ENCODE measurements around the gene CYP26A1.

CYP26A1 gene

DNA sequence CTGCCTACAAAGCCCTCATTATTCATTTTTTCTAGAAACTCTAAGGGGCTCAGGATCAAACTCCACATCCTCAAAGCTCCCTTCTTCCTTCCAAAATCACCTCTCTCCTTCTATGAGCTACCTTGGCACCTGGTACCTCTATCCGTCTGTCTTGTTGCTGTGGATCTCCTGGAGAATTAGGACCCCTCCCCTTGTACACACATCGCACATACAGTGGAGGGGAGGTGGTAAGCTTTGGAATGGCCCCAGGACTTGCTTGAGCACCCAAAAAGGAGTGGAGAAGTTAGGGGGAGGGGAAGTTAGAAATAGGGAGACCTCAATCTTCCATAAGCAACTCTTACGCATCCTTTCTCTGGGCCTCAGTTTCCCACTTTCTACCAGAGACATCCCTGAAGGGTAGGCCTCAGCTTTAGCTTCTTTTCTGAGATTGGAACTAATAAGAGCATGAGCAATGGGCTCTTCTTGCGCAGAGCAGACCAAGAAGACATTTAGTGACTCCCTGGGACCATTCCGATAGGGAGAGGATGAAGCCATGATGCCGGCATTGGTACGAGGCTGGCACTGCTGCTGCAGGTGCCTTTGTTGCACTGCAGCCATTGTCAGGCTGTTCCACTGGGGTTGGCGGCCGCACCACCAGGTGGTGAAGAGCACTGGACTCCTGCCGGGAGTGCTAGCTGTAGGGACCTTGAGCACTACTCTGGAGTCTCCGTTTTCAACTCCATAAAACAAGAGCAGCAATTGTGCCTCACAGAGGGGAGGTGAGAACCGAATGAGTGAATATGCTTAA lies 8.6 kb upstream of the CYP26A1 start:
- DNase-seq = no peak

DNA sequence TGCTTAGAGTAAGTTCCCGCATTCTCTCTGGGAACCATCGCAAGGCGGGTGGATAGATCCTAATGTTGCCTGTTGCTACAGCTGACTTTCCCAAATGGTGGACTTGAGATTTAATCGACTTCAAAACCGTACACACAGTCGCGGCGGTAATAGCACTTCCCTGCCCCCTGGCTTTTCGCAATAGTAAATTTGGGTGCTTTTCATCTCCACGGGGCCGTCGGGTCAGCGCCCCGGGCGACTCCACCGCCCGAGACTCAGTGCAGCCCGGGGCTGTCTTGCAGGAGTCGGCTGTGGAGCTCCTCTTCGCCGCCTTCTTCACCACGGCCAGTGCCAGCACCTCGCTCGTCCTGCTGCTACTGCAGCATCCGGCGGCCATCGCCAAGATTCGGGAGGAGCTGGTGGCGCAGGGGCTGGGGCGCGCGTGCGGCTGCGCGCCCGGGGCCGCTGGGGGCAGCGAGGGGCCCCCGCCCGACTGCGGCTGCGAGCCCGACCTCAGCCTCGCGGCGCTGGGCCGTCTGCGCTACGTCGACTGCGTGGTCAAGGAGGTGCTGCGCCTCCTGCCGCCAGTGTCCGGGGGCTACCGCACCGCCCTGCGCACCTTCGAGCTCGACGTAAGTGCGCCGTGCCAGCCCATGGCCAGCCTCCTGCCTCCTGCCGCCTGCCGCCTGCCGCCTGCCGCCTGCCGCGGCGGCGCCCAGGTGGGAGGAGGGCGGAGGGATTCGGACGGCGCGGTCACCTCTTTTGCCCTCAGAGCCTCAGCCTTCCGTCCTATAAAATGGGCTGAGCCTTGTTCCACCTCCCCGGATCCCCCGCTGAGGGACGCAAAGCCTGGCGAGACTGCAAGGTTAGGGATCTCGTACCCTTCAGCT lies 7.8 kb upstream of the CYP26A1 start:
- DNase-seq = no peak

DNA sequence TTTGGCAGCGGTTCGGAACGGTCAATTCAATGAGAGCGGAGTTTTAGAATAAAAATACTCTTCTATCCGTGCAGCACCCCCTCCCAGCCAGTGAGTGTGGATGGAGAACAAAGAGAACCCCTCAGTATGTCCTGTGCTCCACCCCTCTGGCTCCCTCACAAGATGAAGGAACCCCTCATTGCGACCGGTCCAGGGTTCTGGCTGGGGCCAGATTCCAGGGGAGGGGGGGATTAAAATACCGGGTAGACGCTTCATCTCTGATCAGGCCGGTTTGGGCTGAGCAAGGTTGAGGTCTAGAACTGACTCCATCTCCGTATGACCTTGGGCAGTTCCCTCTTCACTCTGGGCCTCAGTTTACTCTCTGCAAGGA lies 7.2 kb upstream of the CYP26A1 start:
- no peak for DNase-seq

DNA sequence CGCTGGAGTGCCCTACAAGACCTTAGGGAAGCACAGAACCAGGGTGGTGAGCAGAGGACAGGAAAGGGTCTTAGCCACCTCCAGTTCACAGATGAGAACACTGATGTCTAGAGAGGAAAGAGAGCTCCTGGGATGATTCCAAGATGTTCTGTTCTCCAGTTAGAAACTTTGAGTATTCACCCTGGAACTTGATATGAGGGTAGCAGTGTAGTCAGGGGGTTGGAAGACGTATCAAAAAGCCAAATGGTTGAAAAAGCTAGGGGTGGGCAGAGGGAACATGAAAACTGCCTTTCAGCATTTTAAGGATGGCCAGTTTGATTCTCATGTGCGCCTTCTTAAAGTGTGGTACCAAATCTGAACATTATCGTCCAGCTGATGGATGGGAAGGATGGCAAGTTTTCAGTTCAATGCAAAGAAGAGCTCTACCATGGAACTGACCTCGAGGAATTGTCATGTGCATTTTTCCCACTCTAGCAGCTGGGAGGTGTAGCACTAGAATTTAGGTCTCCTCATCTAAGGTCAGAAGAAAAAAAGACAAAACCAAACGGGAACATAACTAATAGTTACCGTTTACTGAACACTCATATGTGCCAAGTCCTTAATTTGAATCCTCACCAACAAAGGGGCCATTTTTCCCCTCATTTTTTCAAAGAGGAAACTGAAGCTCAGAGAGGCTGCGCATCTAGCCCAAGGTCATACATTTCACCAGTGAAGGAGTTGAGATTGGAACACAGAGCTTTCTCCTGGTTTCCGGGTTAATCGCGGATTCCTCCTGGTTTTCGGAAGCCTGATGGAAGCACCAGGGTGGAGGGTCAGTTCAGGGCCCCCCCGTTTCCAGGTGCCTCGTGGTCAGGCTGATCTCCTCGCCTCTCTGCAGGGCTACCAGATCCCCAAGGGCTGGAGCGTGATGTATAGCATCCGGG lies 6.0 kb upstream of the CYP26A1 start:
- DNase-seq = no peak

DNA sequence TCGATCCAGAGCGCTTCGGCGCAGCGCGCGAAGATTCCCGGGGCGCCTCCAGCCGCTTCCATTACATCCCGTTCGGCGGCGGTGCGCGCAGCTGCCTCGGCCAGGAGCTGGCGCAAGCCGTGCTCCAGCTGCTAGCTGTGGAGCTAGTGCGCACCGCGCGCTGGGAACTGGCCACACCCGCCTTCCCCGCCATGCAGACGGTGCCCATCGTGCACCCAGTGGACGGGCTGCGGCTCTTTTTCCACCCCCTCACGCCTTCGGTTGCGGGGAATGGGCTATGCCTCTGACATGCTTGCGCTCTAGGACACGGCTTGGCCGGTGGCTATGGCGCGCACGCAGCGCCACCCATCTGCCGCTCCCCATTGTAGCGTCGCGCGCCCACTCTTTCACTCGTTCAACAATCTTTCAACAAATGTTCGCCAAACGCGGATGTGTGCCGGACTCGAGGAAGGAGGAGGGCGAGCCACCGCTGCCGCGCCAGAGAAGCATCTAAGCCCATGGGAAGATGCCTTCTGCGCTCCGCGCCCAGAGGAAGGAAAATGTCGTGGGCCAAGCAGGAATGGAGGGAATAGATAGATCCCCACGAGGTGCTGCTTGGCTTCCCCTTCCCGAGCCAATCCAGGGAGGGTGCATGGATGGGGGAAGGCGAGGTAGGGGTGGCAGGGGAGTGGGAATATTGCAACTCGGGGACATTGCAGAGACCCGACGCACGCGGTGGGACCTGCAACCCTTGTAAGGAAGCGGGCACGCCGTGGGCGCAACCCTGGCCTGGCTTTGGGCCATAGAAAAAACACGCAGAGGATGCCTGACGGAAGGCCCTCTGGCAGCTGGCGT lies 5.1 kb upstream of the CYP26A1 start:
- peak in 6 of 58 donors; percentile 15 to 31 (median 28) for DNase-seq

DNA sequence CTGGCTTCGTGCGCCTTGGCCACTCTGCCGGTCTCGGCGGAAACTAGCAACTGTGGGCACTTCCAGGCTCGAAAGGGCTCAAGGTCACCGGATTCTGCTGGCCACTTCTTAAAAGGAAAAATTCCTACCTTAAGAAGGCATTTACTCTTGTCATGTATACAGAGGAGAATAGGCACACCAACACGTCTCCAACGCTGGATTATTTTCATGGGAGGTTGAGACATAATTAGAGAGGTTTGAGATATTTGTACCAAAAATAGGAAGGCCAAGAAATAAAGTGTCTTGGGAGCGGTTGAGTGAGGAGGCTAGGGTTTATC lies 4.5 kb upstream of the CYP26A1 start:
- no peak for DNase-seq

DNA sequence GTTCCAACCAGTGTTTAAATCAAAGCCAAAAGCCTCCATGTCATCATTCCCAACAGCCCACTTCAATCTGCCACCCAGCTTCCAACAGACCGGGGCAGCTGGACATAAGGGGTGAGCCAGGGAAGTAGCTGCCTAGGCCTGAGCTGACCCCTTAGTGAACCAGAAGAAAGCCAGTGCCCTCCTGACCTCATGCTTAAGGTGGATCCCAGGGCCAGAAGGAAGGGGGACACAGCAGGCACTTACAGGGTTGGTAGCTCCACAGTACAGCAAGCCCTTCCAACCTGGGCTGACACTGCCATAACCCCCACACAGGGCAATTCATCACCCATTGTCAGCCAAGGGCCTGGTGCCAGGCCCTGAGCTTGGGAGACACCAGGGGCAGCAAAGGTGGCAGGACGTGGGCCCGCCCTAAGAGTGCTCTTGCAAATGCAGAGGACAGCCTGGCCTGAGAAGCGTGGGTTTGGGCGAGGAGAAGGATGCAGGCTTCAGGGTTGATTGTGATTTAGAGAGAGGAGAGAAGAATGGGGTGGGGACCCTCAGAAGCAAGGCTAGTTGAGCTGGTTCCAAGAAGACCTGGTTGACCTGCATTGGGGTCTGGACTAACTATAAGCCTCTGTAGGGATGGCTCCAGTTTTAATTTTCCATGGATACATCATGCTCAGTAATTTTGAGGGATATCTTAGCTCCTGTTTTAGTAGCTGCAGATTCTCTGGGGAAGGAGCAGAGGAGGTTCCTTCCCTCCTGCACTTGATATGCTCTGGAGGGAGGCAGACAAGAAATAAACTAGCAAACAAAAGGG lies 3.1 kb upstream of the CYP26A1 start:
- DNase-seq = no peak

DNA sequence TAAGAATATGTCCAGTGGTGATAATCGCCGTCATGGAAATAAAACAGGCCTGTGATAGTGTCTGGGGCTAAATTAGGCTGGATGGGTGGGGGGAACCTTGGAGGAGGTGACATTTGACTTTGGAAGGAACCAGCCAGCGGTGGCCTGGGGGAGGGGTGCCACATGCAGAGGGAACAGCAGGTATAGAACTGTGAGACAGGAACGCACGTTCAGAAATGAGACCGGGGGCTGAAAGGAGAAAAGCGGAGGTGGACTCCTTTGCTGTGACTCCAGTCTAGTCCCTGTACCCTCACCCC lies 2.6 kb upstream of the CYP26A1 start:
- no peak for DNase-seq

DNA sequence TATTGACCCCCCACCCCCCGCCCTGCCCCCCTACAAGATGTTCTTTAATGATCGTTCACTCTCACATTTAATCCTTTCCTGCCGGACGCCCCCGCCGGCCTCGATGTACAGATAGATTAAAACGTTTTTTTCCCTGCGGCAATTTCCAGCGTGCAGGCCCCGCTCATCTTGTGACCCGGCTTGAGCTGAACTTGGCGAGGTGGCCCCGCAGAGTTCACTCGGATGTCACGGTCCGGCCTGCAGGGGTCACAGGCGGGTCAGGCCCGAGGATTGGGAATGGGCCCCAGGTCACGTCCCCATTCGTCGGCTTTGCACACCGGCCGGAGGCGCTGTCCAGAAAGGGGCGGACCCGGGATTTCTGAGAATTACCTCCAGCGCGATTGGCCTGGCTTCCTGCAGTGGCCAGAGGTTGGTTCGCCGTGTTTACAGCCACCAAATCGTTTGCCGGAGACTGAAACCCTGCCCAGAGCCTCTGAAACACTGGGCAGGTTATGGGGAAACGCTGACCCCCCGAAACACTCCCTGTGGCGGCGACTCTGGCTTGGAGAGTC lies 1.9 kb upstream of the CYP26A1 start:
- no peak for DNase-seq

DNA sequence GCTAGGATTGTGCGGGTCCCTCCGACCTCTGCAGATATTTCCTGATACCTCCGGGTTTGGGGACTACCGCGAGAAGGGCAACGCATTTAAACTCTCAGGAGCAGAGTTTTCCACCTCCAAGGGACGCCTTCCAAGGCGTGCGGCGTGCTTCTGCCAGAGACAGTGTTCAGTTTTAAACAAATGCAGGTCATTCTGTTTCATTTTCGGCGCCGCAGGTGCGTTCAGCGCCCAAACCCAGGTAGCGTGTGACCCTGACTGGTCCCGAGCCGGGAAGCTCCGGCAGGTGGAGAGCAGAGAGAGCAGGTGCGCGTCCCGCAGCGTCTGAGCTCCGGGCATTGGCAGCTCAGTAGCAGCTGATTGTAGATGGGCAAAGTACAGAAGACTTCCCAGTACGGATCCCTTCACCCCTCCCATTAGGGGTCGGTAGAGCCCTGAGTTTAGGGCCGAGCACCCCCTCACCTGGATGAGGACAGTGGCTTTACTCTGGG lies 1.4 kb upstream of the CYP26A1 start:
- DNase-seq = no peak

DNA sequence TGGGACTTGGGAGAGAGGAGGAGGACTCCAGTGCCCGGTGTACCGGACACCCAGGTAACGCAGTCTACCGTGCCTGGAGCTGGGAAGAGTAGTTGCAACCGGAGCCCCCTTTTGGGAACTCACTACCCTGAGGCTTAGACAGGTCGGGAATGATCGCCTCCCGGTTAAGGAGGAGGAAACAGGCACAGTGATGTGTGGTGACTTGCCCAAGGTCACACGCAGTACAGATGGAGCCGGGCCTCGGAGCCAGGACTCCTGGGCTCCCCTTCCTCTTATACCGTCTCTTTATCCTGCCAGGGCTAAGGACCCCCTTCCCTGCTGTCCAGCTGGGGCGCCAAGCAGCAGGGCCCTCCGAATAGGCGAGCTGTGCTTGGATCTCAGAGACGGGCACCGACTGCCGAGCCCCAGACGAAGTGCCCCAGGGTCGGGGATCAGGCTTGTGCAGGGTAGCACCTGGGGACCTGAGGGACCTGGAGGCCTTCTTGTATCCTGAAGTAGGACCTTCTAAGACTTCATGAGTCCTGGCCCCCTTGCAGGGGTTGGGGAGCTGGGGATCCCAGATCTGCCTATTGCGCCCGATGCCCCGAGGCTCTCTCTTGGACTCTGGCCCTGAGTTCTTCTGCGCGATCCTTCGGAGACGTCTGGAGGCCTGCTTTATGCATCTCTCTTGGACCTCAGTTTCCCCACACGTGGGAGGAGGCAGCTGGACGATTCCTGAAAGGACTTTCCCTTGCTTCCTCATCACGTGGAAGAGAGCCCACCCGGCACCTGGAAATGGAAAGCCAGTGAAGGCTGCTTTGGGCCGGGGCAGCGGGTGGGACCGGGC lies 767 bp upstream of the CYP26A1 start:
- DNase-seq = no peak

DNA sequence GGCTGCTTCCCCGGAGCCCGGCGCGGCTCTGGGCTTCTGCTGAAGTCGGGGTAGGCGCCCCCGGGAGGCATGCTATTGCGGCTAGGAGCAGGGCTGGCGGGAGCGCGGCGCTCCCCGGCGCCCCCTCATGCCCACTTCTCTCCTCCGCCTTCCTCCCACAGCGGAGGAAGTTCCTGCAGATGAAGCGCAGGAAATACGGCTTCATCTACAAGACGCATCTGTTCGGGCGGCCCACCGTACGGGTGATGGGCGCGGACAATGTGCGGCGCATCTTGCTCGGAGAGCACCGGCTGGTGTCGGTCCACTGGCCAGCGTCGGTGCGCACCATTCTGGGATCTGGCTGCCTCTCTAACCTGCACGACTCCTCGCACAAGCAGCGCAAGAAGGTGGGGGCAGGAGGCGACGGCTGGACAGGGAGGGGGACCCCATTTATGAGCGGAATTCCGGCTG lies 479 bp downstream of the CYP26A1 start:
- no peak for DNase-seq

DNA sequence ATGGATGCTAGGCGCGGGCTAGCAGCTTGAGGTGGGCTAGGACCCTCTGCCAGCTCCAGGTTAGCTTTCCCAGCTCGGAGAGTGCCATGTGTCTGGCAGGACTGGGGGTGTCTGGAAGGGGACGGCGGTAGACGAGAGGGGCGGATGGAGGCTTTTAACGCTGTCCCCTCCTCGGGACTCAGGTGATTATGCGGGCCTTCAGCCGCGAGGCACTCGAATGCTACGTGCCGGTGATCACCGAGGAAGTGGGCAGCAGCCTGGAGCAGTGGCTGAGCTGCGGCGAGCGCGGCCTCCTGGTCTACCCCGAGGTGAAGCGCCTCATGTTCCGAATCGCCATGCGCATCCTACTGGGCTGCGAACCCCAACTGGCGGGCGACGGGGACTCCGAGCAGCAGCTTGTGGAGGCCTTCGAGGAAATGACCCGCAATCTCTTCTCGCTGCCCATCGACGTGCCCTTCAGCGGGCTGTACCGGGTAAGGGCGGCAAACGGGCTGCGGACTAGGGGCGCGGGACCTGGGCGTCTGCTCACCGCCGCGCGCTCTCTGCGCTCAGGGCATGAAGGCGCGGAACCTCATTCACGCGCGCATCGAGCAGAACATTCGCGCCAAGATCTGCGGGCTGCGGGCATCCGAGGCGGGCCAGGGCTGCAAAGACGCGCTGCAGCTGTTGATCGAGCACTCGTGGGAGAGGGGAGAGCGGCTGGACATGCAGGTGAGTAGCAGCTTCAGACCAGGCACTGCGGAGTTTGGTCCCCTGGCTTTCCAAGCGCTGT lies 1.1 kb downstream of the CYP26A1 start:
- no peak for DNase-seq

DNA sequence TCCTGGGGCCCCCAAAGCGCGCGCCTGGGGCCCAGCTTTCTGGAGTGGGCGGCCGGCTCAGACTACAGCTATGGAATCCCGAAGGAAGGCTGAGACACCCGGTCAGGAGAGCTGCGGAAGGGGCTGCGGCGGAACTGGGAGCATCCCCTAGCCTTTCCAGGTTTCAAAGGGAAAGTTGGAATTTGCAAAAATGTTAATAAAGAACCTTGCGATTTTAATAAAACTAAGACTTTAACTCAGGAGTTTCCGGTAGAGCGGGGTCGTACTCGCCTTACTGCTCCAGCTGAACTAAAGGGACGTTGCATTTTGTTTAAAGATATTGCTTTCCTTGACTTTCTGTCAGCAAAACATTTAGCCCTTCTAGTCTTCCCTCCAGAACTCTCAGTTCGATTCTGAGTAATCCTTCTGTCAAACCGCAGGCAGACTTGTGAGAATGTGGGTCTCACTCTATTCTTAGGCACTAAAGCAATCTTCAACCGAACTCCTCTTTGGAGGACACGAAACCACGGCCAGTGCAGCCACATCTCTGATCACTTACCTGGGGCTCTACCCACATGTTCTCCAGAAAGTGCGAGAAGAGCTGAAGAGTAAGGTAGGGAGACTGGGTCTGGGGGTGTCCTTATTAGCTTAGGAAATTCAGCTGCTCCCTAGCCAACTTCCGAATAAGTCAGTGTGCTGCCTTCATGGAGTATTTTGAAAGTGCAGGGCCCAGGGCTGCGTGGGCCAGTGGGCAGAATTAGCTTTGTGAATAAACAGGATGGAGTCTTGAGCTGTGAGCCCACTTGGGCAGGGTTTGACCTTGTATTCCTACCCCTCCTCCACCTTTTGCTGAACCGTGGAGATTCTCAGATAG lies 1.9 kb downstream of the CYP26A1 start:
- DNase-seq = no peak

DNA sequence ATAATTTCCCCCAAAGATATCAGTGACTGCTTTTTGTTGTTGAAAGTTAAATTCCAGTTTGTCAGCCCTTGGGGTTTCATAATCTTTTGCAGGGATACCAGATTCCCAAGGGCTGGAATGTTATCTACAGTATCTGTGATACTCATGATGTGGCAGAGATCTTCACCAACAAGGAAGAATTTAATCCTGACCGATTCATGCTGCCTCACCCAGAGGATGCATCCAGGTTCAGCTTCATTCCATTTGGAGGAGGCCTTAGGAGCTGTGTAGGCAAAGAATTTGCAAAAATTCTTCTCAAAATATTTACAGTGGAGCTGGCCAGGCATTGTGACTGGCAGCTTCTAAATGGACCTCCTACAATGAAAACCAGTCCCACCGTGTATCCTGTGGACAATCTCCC lies 3.2 kb downstream of the CYP26A1 start:
- no peak for DNase-seq

DNA sequence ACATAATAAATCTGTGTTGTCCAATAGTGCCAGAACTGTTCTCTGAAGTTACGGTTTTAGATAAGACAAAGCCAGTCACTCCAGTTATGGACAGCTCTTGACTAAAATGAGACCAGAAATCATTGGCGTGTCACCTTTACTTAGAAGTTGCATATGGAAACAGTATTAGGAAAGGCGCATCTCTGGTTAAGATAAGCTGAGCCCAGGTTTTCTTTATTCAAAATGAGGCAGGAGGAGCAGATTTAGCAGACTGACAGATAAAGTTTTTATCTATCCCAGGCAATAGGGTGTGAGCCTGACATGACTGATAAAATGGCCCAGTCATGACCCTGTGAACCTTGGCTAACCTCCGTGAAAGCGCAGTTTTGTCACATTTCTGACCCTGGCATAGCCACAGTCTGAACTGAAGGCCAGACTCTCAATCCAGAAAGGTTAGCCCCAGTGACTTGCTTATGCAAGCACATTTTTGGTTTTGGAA lies 4.2 kb downstream of the CYP26A1 start:
- no peak for DNase-seq

All from anterior cingulate cortex (tissue), 58 donors.